H1 (cell line): Measurements from ENCODE around the gene PRR29. TPM values are rescaled to one million over a fixed set of nuclear protein-coding genes. Genes with fewer than 3 reads are reported as not detected.

Source experiments
- ATF2 ChIP-seq: IDR thresholded peaks from 2 replicates; pipeline ENCODE4 v1.6.1; 2012; ENCODE audit warnings: low read length, inconsistent platforms
- CTCF ChIP-seq, 3 experiments: IDR thresholded peaks; 1 replicate in 2 of 3; 2 replicates in 1 of 3; pipeline versions ENCODE4 v1.5.1 to v1.6.1; 2011; ENCODE audit warnings: low read length in 3 of 3, mild to moderate bottlenecking in 3 of 3, inconsistent platforms in 2 of 3, low read depth in 1 of 3, moderate library complexity in 1 of 3; ENCODE audit not compliant: insufficient read depth in 1 of 3; ENCODE audit errors: control extremely low read depth in 1 of 3
- HDAC6 ChIP-seq: IDR thresholded peaks from one replicate; pipeline ENCODE4 v1.7.1; 2012; ENCODE audit warnings: low read depth, mild to moderate bottlenecking, inconsistent platforms, low read length, moderate library complexity
- NRF1 ChIP-seq: IDR thresholded peaks from 2 replicates; pipeline ENCODE4 v1.6.1; 2011; ENCODE audit warnings: mild to moderate bottlenecking, low read depth, low read length, improper control_type of control experiment
- SIRT6 ChIP-seq: IDR thresholded peaks from one replicate; pipeline ENCODE4 v1.7.1; 2012; ENCODE audit warnings: low read length, inconsistent platforms
- TBP ChIP-seq: IDR thresholded peaks from 2 replicates; pipeline ENCODE4 v1.6.1; 2011; ENCODE audit warnings: low read depth, low read length, improper control_type of control experiment
- TCF12 ChIP-seq: IDR thresholded peaks from 2 replicates; pipeline ENCODE4 v1.6.1; 2011; ENCODE audit warnings: low read depth, mild to moderate bottlenecking, low read length
- polyA plus RNA-seq, 7 experiments: library from polyadenylated mRNA; depleted of rRNA in 3 of 7; stranded (reverse) in 5 of 7; unstranded in 2 of 7; fragments of >200 nt in 5 of 7; fragments of 200-250 nt in 2 of 7; gene quantifications; 1 replicate in 5 of 7; 2 replicates in 1 of 7; 4 replicates in 1 of 7; pipeline versions ENCODE4 v1.2.1 to v1.2.3, GENCODE V29; 2011 to 2013; ENCODE audit warnings: missing spikeins in 2 of 7, mixed read lengths in 2 of 7
- total RNA-seq: library from RNA; stranded (reverse); fragmentation: NEBNext Ultra II Directional; extraction: Animal tissue kit (Norgen Biotek cat#: 25700); gene quantifications from 2 replicates; pipeline ENCODE4 v1.2.1, GENCODE V29; 2021

Gene PRR29
- total and polyA plus RNA-seq, 2 of the 8 experiments (the other 6 are each of a cell fraction or from before 2014, with no cell fraction given), result 0.67 to 0.83 TPM

DNA sequence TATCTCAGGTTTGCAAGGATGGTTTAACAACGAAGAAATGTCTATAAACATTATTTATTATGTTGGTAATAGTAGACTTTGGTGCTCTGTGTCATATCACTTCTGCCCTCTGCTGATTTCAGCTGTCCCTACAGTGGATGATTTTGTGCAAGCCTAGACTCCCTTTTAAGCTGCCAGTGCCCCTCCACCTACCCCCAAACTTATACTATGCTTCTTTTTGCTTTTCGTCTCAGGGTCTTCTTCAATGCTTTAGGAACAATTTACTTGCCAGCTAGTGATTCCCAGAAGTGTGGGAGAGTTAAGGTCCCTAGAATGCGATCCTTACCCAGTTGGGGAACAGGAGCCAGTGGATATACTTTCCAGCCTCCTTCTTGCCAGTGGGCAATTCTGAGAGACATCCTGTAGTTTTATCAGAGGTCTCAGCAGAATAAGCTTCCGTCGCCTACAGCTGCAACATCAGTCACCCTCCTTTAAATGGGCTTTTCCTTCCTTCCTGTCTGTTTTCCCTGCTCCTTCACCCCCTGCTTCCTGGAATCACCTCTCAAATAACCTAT, 18.2 kb downstream of the PRR29 start (continued):
- no peak for TF ChIP-seq ATF2
- no peak; a peak in 1 of 4 replicates for TF ChIP-seq CTCF (IDR thresholded peaks at IDR 0.05; ENCODE audit: control extremely low read depth in 1 of 3, insufficient read depth in 1 of 3, low read depth in 1 of 3, low read length in 3 of 3)
- TF ChIP-seq TCF12, result no peak
- no peak for TF ChIP-seq SIRT6
- no peak for TF ChIP-seq TBP
- TF ChIP-seq NRF1, result no peak
- no peak for TF ChIP-seq HDAC6
